ENCODE results near the gene LRRTM4. TPM values are rescaled to one million over a fixed set of nuclear protein-coding genes. Genes with fewer than 3 reads are reported as not detected.
A peak's percentile ranks its signal among the peaks of the same experiment; 100 is the strongest.

LRRTM4 gene
- 10 to 100 TPM in 5 of 8 experiments, under 1 TPM in 3; 0.15 to 36.9 (median 15.8) TPM for total RNA-seq

DNA sequence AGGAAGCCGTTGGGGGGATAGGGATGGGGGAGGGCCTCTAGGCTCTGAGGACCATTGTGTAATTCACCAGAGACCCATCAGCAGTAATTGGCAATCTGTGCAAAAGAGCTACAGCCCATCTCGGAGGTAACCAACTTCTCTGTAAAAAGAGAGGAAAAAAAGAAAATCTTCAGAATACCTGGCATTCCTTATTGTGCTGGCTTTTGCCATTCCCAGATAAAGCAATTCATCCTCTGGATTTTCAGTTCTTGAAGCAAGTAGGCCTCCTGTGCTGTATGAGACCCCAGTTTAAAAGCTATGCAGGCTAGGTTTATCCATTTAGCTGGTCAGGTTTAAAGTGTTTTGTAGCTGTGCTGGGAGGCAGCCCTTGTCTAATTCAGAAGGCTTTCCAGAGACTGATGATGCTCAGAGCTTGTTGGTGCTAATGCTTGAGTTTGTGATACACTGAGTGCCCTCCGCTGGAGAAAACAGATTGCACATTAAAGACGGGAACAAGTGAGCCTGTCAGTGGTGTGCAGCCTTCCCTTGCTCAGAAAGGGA lies at the start of gene LRRTM4:
Gene LRRTM4, minus strand, starts transcription at position 446 of the 540 bp plus-strand sequence.
- Histone ChIP-seq H3K4me1 (replicated peaks in 1 of 2) (peaks cover 0 to 15% of the 10 kb centered on the region in 2 donors), H3K4me3 (peak within 1 kb of the TSS; percentile 31 to 43 (median 36)), H3K27ac (peak within 1 kb of the TSS in 1 of 2 donors; percentile 22)
- 0% methylated on average over 1 to 2 of the region's 4 CpGs; no CpG with 5 or more reads in 2 of the 10 experiments for WGBS, 10 experiments
- in situ Hi-C loops (cut with MboI; ENCODE audit: low pct_unique_long_range_greater_than_20kb in 2 of 9, low sequenced_read_pairs in 9 of 9, unreplicated experiment in 9 of 9), result no loop called here
- peak in 6 of 8 experiments; percentile 73 to 96 (median 94) for ATAC-seq (replicated peaks in 6 of 8)

DNA sequence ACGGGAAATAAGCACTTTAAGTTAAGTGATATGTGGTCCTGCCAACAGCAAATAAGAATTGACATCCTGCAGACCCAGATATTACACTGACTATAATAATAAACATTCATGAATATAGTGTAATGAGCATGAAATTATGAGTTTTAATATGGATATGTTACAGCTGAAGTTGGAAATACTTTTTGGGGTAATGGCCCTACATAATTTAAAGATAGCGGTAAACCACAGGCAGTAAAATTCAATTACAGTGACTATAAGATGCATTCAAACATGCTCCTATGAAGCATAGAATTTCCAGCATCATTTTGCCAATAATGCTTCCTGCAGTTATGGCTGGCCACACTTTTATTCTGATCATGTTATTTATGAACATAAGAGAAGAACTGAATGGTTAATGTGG lies 49.4 kb upstream of the LRRTM4 start:
- in situ Hi-C loops (cut with MboI; ENCODE audit: low pct_unique_long_range_greater_than_20kb in 2 of 9, low sequenced_read_pairs in 9 of 9, unreplicated experiment in 9 of 9), result no loop called here
- no peak overlapping the region for H3K27ac ChIP-seq
- H3K4me1 ChIP-seq (replicated peaks in 1 of 2), result peaks cover 3 to 8% of the 10 kb centered on the region in 2 donors
- no peak overlapping the region for H3K4me3 ChIP-seq
- no peak for ATAC-seq (replicated peaks in 6 of 8)
- 0 to 100% (median 70%) methylated on average over 2 of the region's 2 CpGs; no CpG with 5 or more reads in 1 of the 10 experiments for WGBS, 10 experiments

DNA sequence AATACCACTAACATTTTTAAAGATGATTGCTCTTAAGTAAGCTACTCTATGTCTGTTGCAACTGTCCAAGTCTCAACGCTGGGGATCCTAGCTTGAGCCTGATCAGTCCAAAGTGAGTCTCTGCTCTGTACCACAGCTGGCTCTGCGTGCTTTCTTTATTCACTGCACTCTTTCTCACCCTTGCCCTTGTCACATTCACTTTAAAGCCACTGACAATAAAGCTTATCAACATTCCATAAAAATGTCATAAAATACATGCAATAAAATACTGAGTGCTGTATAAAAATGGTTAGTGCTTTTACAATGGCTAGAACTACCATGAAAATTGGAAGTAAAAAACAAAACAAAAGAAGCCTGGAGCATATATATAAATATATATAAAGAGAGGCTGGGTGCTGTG lies 45.5 kb upstream of the LRRTM4 start:
- peak in 5 of 8 experiments; percentile 70 to 97 (median 78) for ATAC-seq (replicated peaks in 6 of 8)
- peaks cover 3 to 8% of the 10 kb centered on the region in 2 donors for H3K4me1 ChIP-seq (replicated peaks in 1 of 2)
- no peak overlapping the region for H3K27ac ChIP-seq
- in situ Hi-C loops (cut with MboI; ENCODE audit: low pct_unique_long_range_greater_than_20kb in 2 of 9, low sequenced_read_pairs in 9 of 9, unreplicated experiment in 9 of 9), result no loop called here
- H3K4me3 ChIP-seq, result no peak overlapping the region
- 0 to 48% (median 15%) methylated on average over 1 to 2 of the region's 2 CpGs; no CpG with 5 or more reads in 4 of the 10 experiments for WGBS, 10 experiments

DNA sequence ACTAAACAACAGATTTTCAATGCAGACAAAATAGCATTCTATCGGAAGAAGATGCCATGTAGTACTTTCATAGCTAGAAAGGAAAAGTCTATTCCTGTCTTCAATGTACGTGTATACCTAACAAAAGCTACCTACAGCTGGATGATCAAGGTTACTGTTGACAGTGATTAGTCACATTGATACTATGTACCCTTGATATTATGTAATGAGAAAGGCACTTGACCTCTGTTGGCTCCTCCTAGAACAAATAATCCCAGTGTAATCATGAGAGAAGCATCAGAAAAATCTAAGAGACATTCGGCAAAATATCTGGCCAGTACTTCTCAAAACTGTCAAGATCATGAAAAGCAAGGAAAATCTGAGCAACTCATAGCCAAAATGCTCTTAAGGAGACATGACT lies 44.4 kb upstream of the LRRTM4 start:
- no peak for ATAC-seq (replicated peaks in 6 of 8)
- in situ Hi-C loops (cut with MboI; ENCODE audit: low pct_unique_long_range_greater_than_20kb in 2 of 9, low sequenced_read_pairs in 9 of 9, unreplicated experiment in 9 of 9), result no loop called here
- 8 to 100% (median 82%) methylated on average over 2 to 3 of the region's 3 CpGs; no CpG with 5 or more reads in 1 of the 10 experiments for WGBS, 10 experiments

DNA sequence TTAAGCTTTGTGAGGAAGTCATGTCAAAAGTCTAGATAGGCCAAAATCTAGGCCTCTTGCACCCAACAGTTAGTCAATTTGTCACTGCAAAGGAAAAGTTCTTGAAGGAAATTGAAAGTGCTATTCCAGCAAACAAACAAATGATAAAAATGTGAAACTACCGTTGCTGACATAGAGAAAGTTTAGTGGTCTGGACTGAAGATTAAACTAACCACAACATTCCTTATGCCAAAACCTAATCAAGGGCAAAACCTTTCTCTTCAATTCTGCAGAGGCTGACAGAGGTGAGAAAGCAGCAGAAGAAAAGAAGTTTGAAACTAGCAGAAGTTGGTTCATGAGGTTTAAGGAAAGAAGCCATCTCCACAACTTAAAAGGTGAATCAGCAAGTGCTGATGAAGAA lies 44.0 kb upstream of the LRRTM4 start:
- ATAC-seq (replicated peaks in 6 of 8), result no peak
- H3K4me1 ChIP-seq (replicated peaks in 1 of 2), result peaks cover 3 to 8% of the 10 kb centered on the region in 2 donors
- in situ Hi-C loops (cut with MboI; ENCODE audit: low pct_unique_long_range_greater_than_20kb in 2 of 9, low sequenced_read_pairs in 9 of 9, unreplicated experiment in 9 of 9), result no loop called here

More for the DNA sequence above, 44.4 kb upstream of the LRRTM4 start:
- H3K27ac ChIP-seq, result no peak overlapping the region
- H3K4me1 ChIP-seq (replicated peaks in 1 of 2), result peaks cover 3 to 8% of the 10 kb centered on the region in 2 donors
- no peak overlapping the region for H3K4me3 ChIP-seq

DNA sequence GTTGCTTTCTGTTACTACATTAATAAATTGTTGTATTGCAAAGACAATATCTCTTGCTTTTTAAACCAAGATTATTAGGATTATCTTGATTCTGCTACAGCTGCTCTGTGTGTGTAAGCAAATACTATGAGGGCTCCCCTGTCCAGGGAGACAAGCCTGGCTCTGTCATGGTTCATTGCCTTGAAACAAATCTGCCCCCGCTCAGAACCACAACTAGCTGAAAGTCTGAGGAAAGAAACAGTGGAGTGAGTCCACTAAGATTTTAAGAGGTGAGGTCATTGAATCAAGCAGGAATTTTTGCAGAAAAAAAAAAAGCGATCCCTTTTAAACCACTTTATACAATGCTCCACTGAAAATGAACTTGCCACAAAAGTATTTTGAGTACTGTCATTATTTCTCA lies 30.8 kb upstream of the LRRTM4 start:
- H3K4me3 ChIP-seq, result no peak overlapping the region
- in situ Hi-C loops (cut with MboI; ENCODE audit: low pct_unique_long_range_greater_than_20kb in 2 of 9, low sequenced_read_pairs in 9 of 9, unreplicated experiment in 9 of 9), result no loop called here
- H3K27ac ChIP-seq, result no peak overlapping the region
- peak in 1 of 8 experiments; percentile 32 for ATAC-seq (replicated peaks in 6 of 8)
- whole genome bisulfite sequencing, 10 experiments, result 40 to 92% (median 80%) methylated on average over 1 to 2 of the region's 2 CpGs; no CpG with 5 or more reads in 1 of the 10 experiments
- H3K4me1 ChIP-seq (replicated peaks in 1 of 2), result no peaks in the 10 kb centered on the region

More for the DNA sequence above, 44.0 kb upstream of the LRRTM4 start:
- 0 to 100% (median 83%) methylated on average over 1 of the region's 1 CpG; no CpG with 5 or more reads in 2 of the 10 experiments for WGBS, 10 experiments
- H3K27ac ChIP-seq, result no peak overlapping the region
- no peak overlapping the region for H3K4me3 ChIP-seq

DNA sequence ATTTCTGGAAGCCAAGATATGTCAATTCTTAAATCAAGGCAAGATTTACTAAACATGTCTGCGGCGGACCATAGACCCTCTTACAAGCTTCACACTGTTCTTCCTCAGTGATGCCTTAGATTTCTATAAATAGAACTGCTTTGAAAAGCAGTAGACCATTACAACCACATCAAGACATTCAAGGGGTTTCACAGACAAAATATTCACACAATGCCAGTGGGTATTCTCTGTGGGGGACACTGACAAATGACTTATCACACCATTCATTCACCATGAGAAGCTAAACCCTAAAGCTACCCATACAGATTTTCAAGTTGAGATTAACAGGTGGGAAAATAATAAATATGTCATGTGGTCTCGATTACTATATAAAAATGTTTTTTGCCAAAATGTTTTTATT lies 15.9 kb upstream of the LRRTM4 start:
- H3K27ac ChIP-seq, result no peak overlapping the region

DNA sequence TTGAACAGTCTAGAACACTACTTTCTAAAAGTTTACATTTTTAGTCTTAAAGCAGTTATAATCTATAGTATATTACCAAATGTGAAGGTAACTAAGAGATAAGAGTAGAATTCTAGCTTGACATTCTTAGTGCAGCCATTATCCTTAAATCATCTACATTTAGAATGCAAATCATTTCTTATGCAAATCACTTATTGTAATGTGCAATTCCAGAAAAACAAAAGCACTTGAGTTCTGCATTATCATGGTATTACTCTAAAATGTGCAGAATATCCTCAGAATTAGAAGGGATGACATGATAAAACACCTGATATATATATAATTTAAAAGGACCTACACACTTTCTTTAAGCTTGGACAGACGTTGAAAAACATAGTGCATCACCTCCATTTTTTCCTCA lies 712 bp upstream of the LRRTM4 start:
- ATAC-seq (replicated peaks in 6 of 8), result no peak
- Histone ChIP-seq H3K27ac (no peak overlapping the region), H3K4me3 (no peak overlapping the region), H3K4me1 (replicated peaks in 1 of 2) (peaks cover 0 to 10% of the 10 kb centered on the region in 2 donors)
- in situ Hi-C loops (cut with MboI; ENCODE audit: low pct_unique_long_range_greater_than_20kb in 2 of 9, low sequenced_read_pairs in 9 of 9, unreplicated experiment in 9 of 9), result no loop called here
- WGBS, 10 experiments, result 0 to 100% (median 25%) methylated on average over 1 of the region's 1 CpG; no CpG with 5 or more reads in 2 of the 10 experiments

More for the DNA sequence above, 15.9 kb upstream of the LRRTM4 start:
- WGBS, 10 experiments, result 0 to 94% (median 60%) methylated on average over 1 to 3 of the region's 3 CpGs; no CpG with 5 or more reads in 2 of the 10 experiments
- Histone ChIP-seq H3K4me3 (no peak overlapping the region), H3K4me1 (replicated peaks in 1 of 2) (no peaks in the 10 kb centered on the region)
- in situ Hi-C loops (cut with MboI; ENCODE audit: low pct_unique_long_range_greater_than_20kb in 2 of 9, low sequenced_read_pairs in 9 of 9, unreplicated experiment in 9 of 9), result no loop called here
- ATAC-seq (replicated peaks in 6 of 8), result no peak

DNA sequence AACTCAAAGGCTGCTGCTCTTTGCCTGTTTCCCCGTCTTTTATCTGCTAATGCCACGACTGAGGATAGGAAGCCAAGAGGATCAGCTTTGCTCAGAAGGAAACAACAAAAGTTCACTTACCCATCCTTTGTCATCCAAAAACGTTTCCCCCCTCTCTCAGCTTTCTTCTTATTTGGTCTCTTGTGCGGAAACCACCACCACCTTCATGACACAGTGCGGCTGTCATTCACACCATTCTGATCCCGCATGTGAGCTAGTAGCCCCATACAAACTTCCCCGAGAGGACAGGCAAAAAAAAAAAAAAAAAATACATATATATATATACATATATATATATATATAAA lies 656 bp downstream of the LRRTM4 start:
- Histone ChIP-seq H3K27ac (peak overlapping the region in 1 of 2 donors; percentile 8), H3K4me1 (replicated peaks in 1 of 2) (peaks cover 0 to 20% of the 10 kb centered on the region in 2 donors), H3K4me3 (peak overlapping the region; percentile 31 to 43 (median 36))
- ATAC-seq (replicated peaks in 6 of 8), result no peak
- in situ Hi-C loops (cut with MboI; ENCODE audit: low pct_unique_long_range_greater_than_20kb in 2 of 9, low sequenced_read_pairs in 9 of 9, unreplicated experiment in 9 of 9), result no loop called here
- 0 to 20% (median 5%) methylated on average over 1 to 4 of the region's 7 CpGs; no CpG with 5 or more reads in 4 of the 10 experiments for WGBS, 10 experiments

DNA sequence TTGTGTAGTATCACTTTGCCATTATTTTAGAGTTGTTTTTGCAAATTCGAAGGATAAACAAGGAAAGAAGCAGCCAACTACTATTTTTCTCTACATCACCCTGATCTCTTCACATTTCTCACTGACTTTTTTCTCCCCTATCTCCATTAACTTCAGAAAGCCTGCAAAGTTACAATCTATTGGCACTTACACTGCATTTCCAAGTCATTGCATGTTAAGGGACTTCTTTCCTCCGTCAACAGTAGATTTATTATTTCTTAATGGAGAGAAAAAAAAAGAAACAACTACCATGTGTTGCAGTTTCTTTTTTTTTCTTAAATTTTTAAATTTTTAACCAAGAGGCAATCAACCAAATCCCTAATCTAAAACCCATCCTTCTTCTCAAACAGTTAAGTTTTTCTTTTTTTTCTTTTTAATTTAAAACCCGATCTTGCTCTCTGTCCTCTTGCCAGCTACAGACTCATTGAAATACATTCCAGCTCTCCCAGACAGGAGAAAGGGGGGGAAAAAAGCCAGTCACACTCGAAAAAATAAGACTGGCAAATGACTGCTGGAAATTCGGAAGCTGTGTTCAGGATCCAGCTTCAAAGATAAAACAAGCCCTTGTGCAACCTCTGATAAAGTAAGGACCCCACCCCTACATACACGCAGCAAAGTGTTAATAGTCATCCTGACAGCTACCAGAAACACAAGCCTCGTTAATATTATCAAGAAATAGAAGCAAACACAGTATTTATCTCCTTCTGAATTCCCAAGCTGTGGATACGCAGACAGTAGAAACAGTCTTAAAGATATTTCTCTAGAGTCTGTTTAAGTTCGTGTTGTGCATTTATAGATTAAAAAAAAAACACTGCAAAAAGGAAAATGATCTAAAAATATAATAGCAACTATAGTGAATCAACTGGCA lies 1.3 kb downstream of the LRRTM4 start:
- Histone ChIP-seq H3K27ac (peak overlapping the region in 1 of 2 donors; percentile 8), H3K4me3 (peak overlapping the region; percentile 31 to 43 (median 36)), H3K4me1 (replicated peaks in 1 of 2) (peaks cover 0 to 22% of the 10 kb centered on the region in 2 donors)
- ATAC-seq (replicated peaks in 6 of 8), result peak in 4 of 8 experiments; percentile 16 to 30 (median 24)
- in situ Hi-C loops (cut with MboI; ENCODE audit: low pct_unique_long_range_greater_than_20kb in 2 of 9, low sequenced_read_pairs in 9 of 9, unreplicated experiment in 9 of 9), result no loop called here
- WGBS, 10 experiments, result 1 to 11% (median 4%) methylated on average over 5 to 9 of the region's 9 CpGs

DNA sequence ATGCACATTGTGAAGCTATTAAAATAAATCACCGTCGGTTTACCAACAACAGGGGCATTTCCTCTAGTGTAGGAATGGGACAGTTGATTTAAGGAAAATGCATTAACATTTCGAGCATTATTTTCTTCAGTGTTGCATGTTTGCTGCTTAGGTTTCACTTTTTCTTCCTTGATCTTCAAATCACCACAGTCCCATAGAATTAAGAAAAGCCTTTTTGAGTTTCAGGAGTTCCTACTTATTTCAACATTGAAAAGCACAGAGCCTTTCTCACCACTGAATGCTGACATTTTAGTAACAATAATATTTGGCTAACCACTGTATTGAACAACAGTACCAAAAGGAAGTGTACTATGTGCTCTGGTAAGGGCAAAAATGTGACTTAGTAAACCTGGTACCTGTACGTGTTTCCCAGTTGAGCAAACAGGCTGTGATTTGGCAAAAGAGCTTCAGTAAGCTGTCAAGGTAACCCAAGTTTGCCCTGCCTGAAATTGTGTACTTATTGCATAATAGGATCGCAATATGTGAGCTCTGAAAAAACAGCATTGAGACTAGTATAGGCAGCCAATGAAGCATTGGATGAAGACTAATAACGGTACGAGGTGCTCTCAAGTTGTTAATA lies 2.2 kb downstream of the LRRTM4 start:
- in situ Hi-C loops (cut with MboI; ENCODE audit: low pct_unique_long_range_greater_than_20kb in 2 of 9, low sequenced_read_pairs in 9 of 9, unreplicated experiment in 9 of 9), result no loop called here
- H3K4me3 ChIP-seq, result peak overlapping the region; percentile 31 to 43 (median 36)
- H3K27ac ChIP-seq, result peak overlapping the region in 1 of 2 donors; percentile 15
- 0 to 90% (median 41%) methylated on average over 3 to 7 of the region's 7 CpGs for WGBS, 10 experiments
- ATAC-seq (replicated peaks in 6 of 8), result peak in 2 of 8 experiments; percentile 5 to 13
- peaks cover 0 to 23% of the 10 kb centered on the region in 2 donors for H3K4me1 ChIP-seq (replicated peaks in 1 of 2)

DNA sequence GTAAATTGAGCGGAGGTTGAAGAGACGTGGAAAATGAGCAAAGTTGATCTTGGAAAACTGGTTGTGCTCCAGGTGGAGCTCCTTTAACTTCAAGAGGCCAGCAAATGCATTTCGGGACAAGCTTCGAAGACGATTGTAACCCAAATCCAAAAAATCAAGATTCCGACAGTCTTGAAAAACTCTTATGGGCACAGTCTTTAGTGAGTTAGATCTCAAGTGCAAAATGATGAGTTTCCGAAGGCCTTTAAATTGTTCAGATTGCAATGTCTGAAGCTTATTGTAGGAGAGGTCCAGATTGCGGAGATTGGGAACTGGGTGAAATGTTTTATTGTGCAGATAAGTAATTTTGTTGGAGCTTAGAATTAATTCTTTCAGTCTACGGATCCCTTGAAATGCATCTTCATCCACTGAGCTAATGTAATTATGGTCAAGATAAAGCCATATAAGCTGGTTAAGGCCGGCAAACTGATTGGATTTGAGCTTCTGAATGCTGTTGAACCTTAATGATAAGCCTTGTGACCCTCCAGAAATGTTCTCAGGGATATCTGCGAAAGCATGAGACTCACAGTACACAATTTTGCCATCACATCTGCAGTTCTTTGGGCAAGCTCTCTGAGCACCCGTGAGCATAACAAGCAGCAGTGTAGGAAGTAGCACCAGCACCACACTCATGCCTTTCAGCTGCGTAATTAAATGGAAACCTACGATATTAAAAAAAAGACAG lies 2.9 kb downstream of the LRRTM4 start:
- peaks cover 0 to 25% of the 10 kb centered on the region in 2 donors for H3K4me1 ChIP-seq (replicated peaks in 1 of 2)

More for the DNA sequence above, 2.9 kb downstream of the LRRTM4 start:
- in situ Hi-C loops (cut with MboI; ENCODE audit: low pct_unique_long_range_greater_than_20kb in 2 of 9, low sequenced_read_pairs in 9 of 9, unreplicated experiment in 9 of 9), result no loop called here
- 26 to 93% (median 78%) methylated on average over 3 to 14 of the region's 14 CpGs for WGBS, 10 experiments
- Histone ChIP-seq H3K27ac (no peak overlapping the region), H3K4me3 (peak overlapping the region; percentile 31 to 43 (median 36))
- peak in 1 of 8 experiments; percentile 28 for ATAC-seq (replicated peaks in 6 of 8)
